WERI-Rb-1 (cell line): Measurements from ENCODE around the gene APOBR.

Source experiments
- DNase-seq: peaks from one replicate; pipeline ENCODE4 v3.0.0-alpha.2; 2020
- H3K27ac ChIP-seq: fragments of 250-450 bp; sonication (Bioruptor Pico); 2 replicates; pipeline ENCODE4 v1.5.1; 2020; ENCODE audit warnings: mild to moderate bottlenecking, moderate library complexity
- H3K27me3 ChIP-seq: fragments of 250-450 bp; sonication (Bioruptor Pico); 2 replicates; pipeline ENCODE4 v1.5.1; 2021; ENCODE audit warnings: mild to moderate bottlenecking, low read depth, moderate library complexity; ENCODE audit not compliant: insufficient read depth, severe bottlenecking
- H3K36me3 ChIP-seq: fragments of 250-450 bp; sonication (Bioruptor Pico); 2 replicates; pipeline ENCODE4 v1.5.1; 2020; ENCODE audit warnings: mild to moderate bottlenecking, moderate library complexity
- H3K4me3 ChIP-seq: 2 replicates; pipeline ENCODE4 v1.5.1; 2011; ENCODE audit warnings: low read depth, mild to moderate bottlenecking, control low read depth, low read length
- H3K9me3 ChIP-seq: fragments of 250-450 bp; sonication (Bioruptor Pico); 2 replicates; pipeline ENCODE4 v1.5.1; 2021; ENCODE audit warnings: mild to moderate bottlenecking, moderate library complexity; ENCODE audit not compliant: severe bottlenecking
- CTCF ChIP-seq: IDR thresholded peaks from 2 replicates; pipeline ENCODE4 v1.5.1; 2011; ENCODE audit warnings: low read depth, mild to moderate bottlenecking, control low read depth, inconsistent platforms, low read length

APOBR gene

GRCh38 chr16:28511801-28512789 lies 17.7 kb downstream of the APOBR start:
- no peak for DNase-seq
- H3K36me3 ChIP-seq = no peaks in the 10 kb centered on the region
- no peak overlapping the region for H3K27ac ChIP-seq
- no peaks in the 10 kb centered on the region for H3K27me3 ChIP-seq
- H3K4me3 ChIP-seq = no peak overlapping the region
- no peaks in the 10 kb centered on the region for H3K9me3 ChIP-seq
- TF ChIP-seq CTCF = no peak

- Histone ChIP-seq H3K4me3 (no peak overlapping the region), H3K27me3 (no peaks in the 10 kb centered on the region), H3K9me3 (no peaks in the 10 kb centered on the region), H3K36me3 (no peaks in the 10 kb centered on the region), H3K27ac (no peak overlapping the region)
- no peak for TF ChIP-seq CTCF
- DNase-seq = no peak
These were observed 19.2 kb downstream of the APOBR start for GRCh38 chr16:28513484-28514181.

- no peak for TF ChIP-seq CTCF
- H3K36me3 ChIP-seq = no peaks in the 10 kb centered on the region
- no peak overlapping the region for H3K27ac ChIP-seq
- DNase-seq = no peak
- H3K27me3 ChIP-seq = no peaks in the 10 kb centered on the region
- H3K4me3 ChIP-seq = no peak overlapping the region
- no peaks in the 10 kb centered on the region for H3K9me3 ChIP-seq
These were observed 19.8 kb downstream of the APOBR start for GRCh38 chr16:28514246-28514645.

- DNase-seq = no peak
- H3K27ac ChIP-seq = no peak overlapping the region
- TF ChIP-seq CTCF = no peak
- no peak overlapping the region for H3K4me3 ChIP-seq
- H3K9me3 ChIP-seq = no peaks in the 10 kb centered on the region
- no peaks in the 10 kb centered on the region for H3K36me3 ChIP-seq
- H3K27me3 ChIP-seq = no peaks in the 10 kb centered on the region
These were observed 26.2 kb downstream of the APOBR start for GRCh38 chr16:28520672-28521071.

- no peaks in the 10 kb centered on the region for H3K36me3 ChIP-seq
These were observed 27.0 kb downstream of the APOBR start for GRCh38 chr16:28521436-28521835.

More at GRCh38 chr16:28521436-28521835, 27.0 kb downstream of the APOBR start:
- no peak for TF ChIP-seq CTCF
- H3K4me3 ChIP-seq = no peak overlapping the region
- no peak overlapping the region for H3K27ac ChIP-seq
- DNase-seq = no peak
- H3K27me3 ChIP-seq = no peaks in the 10 kb centered on the region
- no peaks in the 10 kb centered on the region for H3K9me3 ChIP-seq
